Left lobe of liver (tissue), 1 donor: ENCODE measurements around the gene MMP24OS. TPM values are rescaled to one million over a fixed set of nuclear protein-coding genes. Genes with fewer than 3 reads are reported as not detected.

Experiments
- total RNA-seq: library from RNA; stranded (reverse); gene quantifications from one replicate; pipeline ENCODE4 v1.2.1, GENCODE V29; 2021
- donor health status: DM: no; HTN: yes; CAD: no.

Gene MMP24OS
- total RNA-seq, 1 donor from 2014 or later, result 27.3 TPM

Other genes with a start within 250 kb of the MMP24OS start
- 27.6 TPM for gene TRPC4AP, start 185.3 kb downstream of the MMP24OS start, total RNA-seq
- gene EDEM2, start 130.8 kb downstream of the MMP24OS start, total RNA-seq, result 26.0 TPM
- gene PROCR, start 106.0 kb downstream of the MMP24OS start, total RNA-seq, result 1.5 TPM
- gene MMP24, start 51.4 kb downstream of the MMP24OS start, total RNA-seq, result 0.43 TPM
- 80.2 TPM for gene EIF6, start 6.7 kb upstream of the MMP24OS start, total RNA-seq
- not detected for gene FAM83C, start 14.3 kb upstream of the MMP24OS start, total RNA-seq
- 43.6 TPM for gene UQCC1, start 133.9 kb upstream of the MMP24OS start, total RNA-seq
- gene GDF5, start 160.1 kb upstream of the MMP24OS start, total RNA-seq, result not detected
- gene CEP250, start 177.5 kb upstream of the MMP24OS start, total RNA-seq, result 14.6 TPM